ENCODE data around the gene BMPR1B.

Gene BMPR1B

DNA sequence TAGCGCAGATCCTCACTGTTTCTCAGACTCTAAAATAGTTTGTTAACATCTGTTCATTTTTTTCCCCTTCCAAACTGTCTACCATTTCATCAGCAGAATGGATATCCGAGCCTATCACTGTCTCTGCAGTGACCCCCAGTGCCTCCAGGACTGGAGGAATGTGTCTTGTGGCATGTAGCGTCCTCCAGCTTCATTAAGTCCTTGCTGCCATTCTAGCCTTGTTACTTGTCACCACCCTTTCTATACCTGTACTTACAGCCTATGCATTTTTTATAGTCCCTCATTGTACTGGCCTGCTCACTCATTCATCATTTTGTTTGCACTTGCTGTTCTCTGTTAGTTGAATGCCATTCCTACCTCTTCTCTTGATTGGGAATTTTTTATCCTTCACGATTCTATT is 179.1 kb downstream of the BMPR1B start:
- Histone ChIP-seq H3K27me3 (ENCODE audit: control insufficient read depth, insufficient read depth, low read length, poor library complexity, severe bottlenecking) (no peaks in the 10 kb centered on the region), H3K4me3 (ENCODE audit: insufficient read depth, low read depth, low read length) (no peak overlapping the region), H3K36me3 (ENCODE audit: control insufficient read depth, insufficient read depth, low read length) (no peaks in the 10 kb centered on the region), H3K4me1 (ENCODE audit: control insufficient read depth, insufficient read depth, low read length) (no peaks in the 10 kb centered on the region), H3K9me3 (ENCODE audit: control insufficient read depth, low read length) (no peaks in the 10 kb centered on the region), H3K27ac (ENCODE audit: insufficient read depth, low read depth, low read length, poor library complexity, severe bottlenecking) (no peak overlapping the region)
- 88 to 90% methylated on average over 4 of the region's 4 CpGs for WGBS, 2 experiments

DNA sequence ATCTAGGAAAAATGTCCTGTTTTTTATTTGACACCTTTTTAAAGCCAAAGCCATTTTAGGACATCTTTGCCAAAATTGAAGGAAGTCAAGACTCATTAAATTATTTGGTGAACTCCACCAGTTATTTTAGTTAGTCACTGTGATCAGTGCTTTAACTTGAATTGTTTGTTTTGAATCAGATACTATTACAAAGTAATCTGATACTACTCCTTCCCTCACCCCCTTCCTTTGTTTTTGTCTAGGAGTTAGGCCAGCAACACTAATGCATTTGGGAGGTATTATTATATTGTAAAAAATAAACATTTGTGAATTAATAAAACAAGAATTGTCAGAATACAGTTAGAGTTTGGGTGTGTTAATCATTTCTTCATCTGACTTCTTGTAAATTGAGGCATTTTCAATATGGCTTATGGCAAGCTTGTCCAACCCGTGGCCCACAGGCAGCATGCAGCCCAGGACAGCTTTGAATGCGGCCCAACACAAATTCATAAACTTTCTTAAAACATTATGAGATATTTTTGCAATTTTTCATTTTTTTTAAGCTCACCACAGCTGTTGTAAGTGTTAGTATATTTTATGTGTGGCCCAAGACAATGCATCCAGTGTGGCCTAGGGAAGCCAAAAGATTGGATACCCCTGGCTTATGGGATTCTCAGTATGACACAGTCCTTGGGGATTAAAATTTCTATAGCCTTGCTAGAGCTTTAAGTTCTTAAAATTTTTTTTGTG is 182.2 kb downstream of the BMPR1B start:
- Histone ChIP-seq H3K9me3 (ENCODE audit: control insufficient read depth, low read length) (no peaks in the 10 kb centered on the region), H3K36me3 (ENCODE audit: control insufficient read depth, insufficient read depth, low read length) (no peaks in the 10 kb centered on the region), H3K4me1 (ENCODE audit: control insufficient read depth, insufficient read depth, low read length) (no peaks in the 10 kb centered on the region), H3K27ac (ENCODE audit: insufficient read depth, low read depth, low read length, poor library complexity, severe bottlenecking) (no peak overlapping the region), H3K27me3 (ENCODE audit: control insufficient read depth, insufficient read depth, low read length, poor library complexity, severe bottlenecking) (no peaks in the 10 kb centered on the region), H3K4me3 (ENCODE audit: insufficient read depth, low read depth, low read length) (no peak overlapping the region)
- WGBS, 2 experiments: 75 to 93% methylated on average over 1 to 2 of the region's 2 CpGs

DNA sequence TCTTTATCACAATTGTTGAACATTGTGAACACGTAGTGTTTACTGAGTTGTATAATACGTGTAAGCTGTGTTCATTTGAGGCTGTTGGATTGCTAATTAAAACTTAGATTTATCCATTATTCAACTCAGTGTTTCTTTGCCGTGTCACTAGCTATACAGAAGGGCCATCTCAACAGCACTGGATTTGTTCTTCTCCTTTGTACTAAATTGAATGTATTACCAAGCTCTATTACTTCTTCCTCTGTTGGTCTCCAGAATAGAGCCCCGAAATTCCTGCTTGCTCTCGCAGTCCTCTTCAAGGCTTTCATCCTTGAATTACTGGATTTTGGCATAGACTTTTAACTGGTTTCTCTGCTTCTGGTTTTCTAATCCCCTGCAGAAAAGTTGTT is 182.8 kb downstream of the BMPR1B start:
- Histone ChIP-seq H3K4me1 (ENCODE audit: control insufficient read depth, insufficient read depth, low read length) (no peaks in the 10 kb centered on the region), H3K4me3 (ENCODE audit: insufficient read depth, low read depth, low read length) (no peak overlapping the region), H3K36me3 (ENCODE audit: control insufficient read depth, insufficient read depth, low read length) (no peaks in the 10 kb centered on the region), H3K9me3 (ENCODE audit: control insufficient read depth, low read length) (no peaks in the 10 kb centered on the region), H3K27me3 (ENCODE audit: control insufficient read depth, insufficient read depth, low read length, poor library complexity, severe bottlenecking) (no peaks in the 10 kb centered on the region), H3K27ac (ENCODE audit: insufficient read depth, low read depth, low read length, poor library complexity, severe bottlenecking) (no peak overlapping the region)
- WGBS, 2 experiments: 86 to 91% methylated on average over 4 to 5 of the region's 5 CpGs

DNA sequence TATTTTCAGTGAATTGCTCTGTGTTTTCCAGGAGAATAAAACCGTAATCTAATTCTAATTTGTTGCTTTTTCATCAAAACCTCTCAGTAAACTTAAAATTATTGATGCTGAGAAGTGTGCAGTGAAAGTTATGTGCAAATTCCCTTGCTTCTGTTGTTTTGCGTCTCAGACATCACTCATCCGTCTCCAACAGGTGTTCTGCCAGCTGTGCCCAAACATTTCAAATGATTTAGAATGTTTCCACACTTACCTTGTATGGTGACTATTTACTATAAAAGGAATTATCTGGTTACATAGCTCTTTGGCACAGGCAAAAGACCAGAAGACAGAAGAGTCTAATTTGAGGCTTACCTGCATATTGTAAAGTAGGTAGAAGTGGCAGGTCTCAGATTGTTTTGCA is 184.0 kb downstream of the BMPR1B start:
- Histone ChIP-seq H3K4me1 (ENCODE audit: control insufficient read depth, insufficient read depth, low read length) (no peaks in the 10 kb centered on the region), H3K4me3 (ENCODE audit: insufficient read depth, low read depth, low read length) (no peak overlapping the region), H3K27ac (ENCODE audit: insufficient read depth, low read depth, low read length, poor library complexity, severe bottlenecking) (no peak overlapping the region), H3K36me3 (ENCODE audit: control insufficient read depth, insufficient read depth, low read length) (no peaks in the 10 kb centered on the region), H3K27me3 (ENCODE audit: control insufficient read depth, insufficient read depth, low read length, poor library complexity, severe bottlenecking) (no peaks in the 10 kb centered on the region), H3K9me3 (ENCODE audit: control insufficient read depth, low read length) (no peaks in the 10 kb centered on the region)
- WGBS, 2 experiments: 91 to 100% methylated on average over 2 to 3 of the region's 3 CpGs

DNA sequence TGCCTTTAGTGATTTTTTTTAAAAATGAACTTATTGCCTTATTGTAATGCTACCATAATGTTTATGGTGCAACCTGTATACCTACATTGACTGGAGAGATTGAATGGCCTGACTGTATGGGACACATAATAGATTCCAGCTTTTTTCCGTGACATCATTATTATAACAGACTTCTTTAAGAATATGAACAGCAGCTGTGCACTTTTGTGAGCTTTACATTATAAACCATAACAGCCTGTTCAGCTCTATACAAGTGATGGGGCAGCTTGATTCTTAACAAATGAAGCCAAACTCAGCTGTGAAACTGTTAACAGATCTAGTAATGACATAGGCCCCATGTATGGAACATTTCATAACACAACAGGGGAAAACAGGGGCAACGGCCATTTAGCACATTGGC is 187.0 kb downstream of the BMPR1B start:
- Histone ChIP-seq H3K4me3 (ENCODE audit: insufficient read depth, low read depth, low read length) (no peak overlapping the region), H3K9me3 (ENCODE audit: control insufficient read depth, low read length) (no peaks in the 10 kb centered on the region), H3K36me3 (ENCODE audit: control insufficient read depth, insufficient read depth, low read length) (no peaks in the 10 kb centered on the region), H3K27me3 (ENCODE audit: control insufficient read depth, insufficient read depth, low read length, poor library complexity, severe bottlenecking) (no peaks in the 10 kb centered on the region), H3K4me1 (ENCODE audit: control insufficient read depth, insufficient read depth, low read length) (no peaks in the 10 kb centered on the region), H3K27ac (ENCODE audit: insufficient read depth, low read depth, low read length, poor library complexity, severe bottlenecking) (no peak overlapping the region)
- 80 to 98% methylated on average over 1 to 2 of the region's 2 CpGs for WGBS, 2 experiments

DNA sequence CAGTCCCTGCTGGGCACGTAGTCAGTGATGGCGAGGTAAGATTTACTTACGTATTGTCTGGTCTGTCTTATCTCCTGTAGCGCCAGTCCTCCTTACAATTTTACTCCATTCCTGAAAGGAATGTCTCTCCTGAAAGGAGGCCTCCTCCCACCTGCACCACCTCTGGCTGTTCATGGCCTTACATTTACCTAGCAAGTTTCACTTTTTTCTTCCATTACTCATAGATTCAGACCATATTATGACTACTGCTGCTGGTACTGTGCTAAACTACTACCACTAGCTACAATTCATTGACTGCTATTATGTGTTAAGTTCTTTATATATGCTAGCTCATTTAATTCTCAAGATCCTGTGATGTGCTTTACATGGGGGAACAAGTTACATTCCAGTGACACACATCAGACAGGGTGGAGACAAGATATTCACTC is 189.9 kb downstream of the BMPR1B start:
- WGBS, 2 experiments: 83 to 85% methylated on average over 4 of the region's 4 CpGs
- no peaks in the 10 kb centered on the region for H3K9me3 ChIP-seq (ENCODE audit: control insufficient read depth, low read length)
- no peaks in the 10 kb centered on the region for H3K36me3 ChIP-seq (ENCODE audit: control insufficient read depth, insufficient read depth, low read length)
- no peaks in the 10 kb centered on the region for H3K4me1 ChIP-seq (ENCODE audit: control insufficient read depth, insufficient read depth, low read length)
- H3K4me3 ChIP-seq (ENCODE audit: insufficient read depth, low read depth, low read length): no peak overlapping the region
- H3K27me3 ChIP-seq (ENCODE audit: control insufficient read depth, insufficient read depth, low read length, poor library complexity, severe bottlenecking): no peaks in the 10 kb centered on the region
- no peak overlapping the region for H3K27ac ChIP-seq (ENCODE audit: insufficient read depth, low read depth, low read length, poor library complexity, severe bottlenecking)

DNA sequence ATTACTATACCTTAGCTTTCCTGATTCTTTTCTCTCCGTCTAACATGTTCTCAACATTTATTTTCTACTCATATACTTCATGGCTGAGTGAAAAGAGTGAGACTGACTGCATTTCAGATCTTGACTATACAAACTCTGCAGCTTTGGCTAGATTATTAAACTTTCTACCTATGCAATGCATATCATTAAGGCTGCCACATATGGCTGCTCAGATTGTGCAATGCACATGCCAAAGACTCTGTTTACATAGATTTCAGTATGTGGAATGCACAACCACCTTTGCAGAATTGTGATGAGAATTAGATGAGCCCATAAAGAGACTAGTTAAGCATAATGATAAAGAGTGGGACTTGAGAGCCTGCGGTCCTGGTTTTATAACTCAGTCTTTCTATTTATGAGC is 196.5 kb downstream of the BMPR1B start:
- Histone ChIP-seq H3K27me3 (ENCODE audit: control insufficient read depth, insufficient read depth, low read length, poor library complexity, severe bottlenecking) (no peaks in the 10 kb centered on the region), H3K4me1 (ENCODE audit: control insufficient read depth, insufficient read depth, low read length) (no peaks in the 10 kb centered on the region), H3K27ac (ENCODE audit: insufficient read depth, low read depth, low read length, poor library complexity, severe bottlenecking) (no peak overlapping the region), H3K36me3 (ENCODE audit: control insufficient read depth, insufficient read depth, low read length) (no peaks in the 10 kb centered on the region), H3K4me3 (ENCODE audit: insufficient read depth, low read depth, low read length) (no peak overlapping the region), H3K9me3 (ENCODE audit: control insufficient read depth, low read length) (no peaks in the 10 kb centered on the region)
- WGBS, 2 experiments: 91 to 100% methylated on average over 2 of the region's 2 CpGs

DNA sequence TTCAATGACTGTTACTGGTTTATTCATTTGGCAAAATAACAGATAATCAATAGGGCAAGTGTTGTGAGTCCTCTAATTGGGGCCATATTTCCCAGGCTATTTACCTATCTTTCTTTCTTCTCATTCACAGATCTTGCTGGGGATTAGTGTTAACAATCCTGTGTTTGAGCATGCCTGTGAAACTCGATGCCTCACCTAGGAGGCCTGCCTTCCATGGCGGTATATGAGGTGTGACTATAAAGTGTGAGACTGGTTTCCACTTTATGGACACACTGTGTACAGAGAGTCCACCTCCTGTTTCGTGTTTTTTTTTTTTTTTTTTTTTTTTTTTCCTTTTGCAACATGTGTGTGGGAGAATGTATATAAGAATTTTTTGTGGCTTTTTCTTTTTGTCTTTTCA is 199.3 kb downstream of the BMPR1B start:
- Histone ChIP-seq H3K27ac (ENCODE audit: insufficient read depth, low read depth, low read length, poor library complexity, severe bottlenecking) (no peak overlapping the region), H3K9me3 (ENCODE audit: control insufficient read depth, low read length) (no peaks in the 10 kb centered on the region), H3K27me3 (ENCODE audit: control insufficient read depth, insufficient read depth, low read length, poor library complexity, severe bottlenecking) (no peaks in the 10 kb centered on the region), H3K36me3 (ENCODE audit: control insufficient read depth, insufficient read depth, low read length) (no peaks in the 10 kb centered on the region), H3K4me1 (ENCODE audit: control insufficient read depth, insufficient read depth, low read length) (no peaks in the 10 kb centered on the region), H3K4me3 (ENCODE audit: insufficient read depth, low read depth, low read length) (no peak overlapping the region)
- WGBS, 2 experiments: 56 to 63% methylated on average over 2 to 3 of the region's 3 CpGs

DNA sequence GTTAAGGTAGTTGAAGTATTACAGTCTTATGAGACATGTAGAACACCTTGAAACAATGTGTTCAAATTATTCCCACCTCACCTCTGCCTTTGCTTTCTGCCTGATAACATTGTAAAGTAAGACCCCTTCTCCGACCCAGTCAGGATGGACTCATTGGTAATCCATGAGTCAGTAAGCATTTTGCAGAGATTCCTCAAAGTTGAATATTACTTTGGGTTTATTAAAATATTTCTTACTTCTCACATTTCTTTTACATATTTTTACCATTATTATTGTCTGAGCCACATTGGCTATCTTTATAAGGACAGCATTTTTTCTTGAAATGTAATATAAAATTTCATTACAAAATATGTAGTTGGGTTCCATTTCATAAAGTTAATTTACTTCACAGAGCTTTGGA is 201.6 kb downstream of the BMPR1B start:
- H3K27me3 ChIP-seq (ENCODE audit: control insufficient read depth, insufficient read depth, low read length, poor library complexity, severe bottlenecking): no peaks in the 10 kb centered on the region
- H3K9me3 ChIP-seq (ENCODE audit: control insufficient read depth, low read length): no peaks in the 10 kb centered on the region
- no peaks in the 10 kb centered on the region for H3K4me1 ChIP-seq (ENCODE audit: control insufficient read depth, insufficient read depth, low read length)
- H3K27ac ChIP-seq (ENCODE audit: insufficient read depth, low read depth, low read length, poor library complexity, severe bottlenecking): no peak overlapping the region
- H3K36me3 ChIP-seq (ENCODE audit: control insufficient read depth, insufficient read depth, low read length): no peaks in the 10 kb centered on the region
- H3K4me3 ChIP-seq (ENCODE audit: insufficient read depth, low read depth, low read length): no peak overlapping the region
- WGBS, 2 experiments: 100% methylated on average over 1 of the region's 1 CpG

DNA sequence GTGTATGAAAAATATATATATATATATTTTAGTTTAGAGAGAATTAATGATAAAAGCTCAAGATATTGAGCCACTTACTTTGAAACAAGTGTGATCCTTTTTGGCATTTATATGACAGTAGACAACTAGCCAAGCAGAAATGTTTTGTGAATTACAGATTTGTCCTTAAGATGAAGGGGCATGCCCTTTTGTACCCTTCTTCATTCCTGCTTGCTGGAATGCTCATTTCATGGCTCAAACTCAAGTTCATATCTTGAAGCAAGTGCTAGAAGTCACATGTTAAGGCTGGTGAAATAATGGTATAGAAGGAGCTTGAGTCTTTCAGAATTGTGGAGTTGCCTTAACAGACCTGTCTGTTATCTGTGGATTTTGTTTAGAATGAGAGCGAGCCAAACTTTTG is 203.0 kb downstream of the BMPR1B start:
- Histone ChIP-seq H3K9me3 (ENCODE audit: control insufficient read depth, low read length) (no peaks in the 10 kb centered on the region), H3K36me3 (ENCODE audit: control insufficient read depth, insufficient read depth, low read length) (no peaks in the 10 kb centered on the region), H3K4me1 (ENCODE audit: control insufficient read depth, insufficient read depth, low read length) (no peaks in the 10 kb centered on the region), H3K4me3 (ENCODE audit: insufficient read depth, low read depth, low read length) (no peak overlapping the region), H3K27ac (ENCODE audit: insufficient read depth, low read depth, low read length, poor library complexity, severe bottlenecking) (no peak overlapping the region), H3K27me3 (ENCODE audit: control insufficient read depth, insufficient read depth, low read length, poor library complexity, severe bottlenecking) (no peaks in the 10 kb centered on the region)
- WGBS, 2 experiments: 94 to 97% methylated on average over 1 of the region's 1 CpG

DNA sequence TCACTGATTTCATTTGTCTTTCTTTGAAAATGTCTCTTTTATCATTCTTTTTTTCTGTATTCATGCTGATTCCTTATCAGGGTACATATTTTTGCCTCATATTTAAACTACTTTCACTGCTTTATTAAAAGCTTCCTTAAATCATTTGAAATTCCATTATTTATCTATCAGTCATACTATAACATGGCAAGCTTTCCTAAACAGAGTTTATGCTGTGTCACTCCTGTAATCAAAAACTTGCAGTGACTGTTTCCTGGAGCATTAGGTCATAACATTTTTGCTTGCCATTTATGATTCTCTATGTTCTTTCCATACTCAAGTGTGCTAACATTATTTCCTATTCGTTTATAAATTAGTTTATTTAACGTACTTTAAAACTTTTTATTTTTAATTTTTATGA is 203.7 kb downstream of the BMPR1B start:
- H3K36me3 ChIP-seq (ENCODE audit: control insufficient read depth, insufficient read depth, low read length): no peaks in the 10 kb centered on the region
- H3K9me3 ChIP-seq (ENCODE audit: control insufficient read depth, low read length): no peaks in the 10 kb centered on the region
- no peaks in the 10 kb centered on the region for H3K4me1 ChIP-seq (ENCODE audit: control insufficient read depth, insufficient read depth, low read length)
- H3K4me3 ChIP-seq (ENCODE audit: insufficient read depth, low read depth, low read length): no peak overlapping the region
- WGBS, 2 experiments: no CpG with 5 or more reads among the region's 2 CpGs
- H3K27me3 ChIP-seq (ENCODE audit: control insufficient read depth, insufficient read depth, low read length, poor library complexity, severe bottlenecking): no peaks in the 10 kb centered on the region
- H3K27ac ChIP-seq (ENCODE audit: insufficient read depth, low read depth, low read length, poor library complexity, severe bottlenecking): no peak overlapping the region

Measured in ectodermal cell (in vitro differentiated cells).